Measurements from ENCODE around the gene SLAMF7. TPM values are rescaled to one million over a fixed set of nuclear protein-coding genes. Genes with fewer than 3 reads are reported as not detected.

The SLAMF7 gene
- total RNA-seq, 1 experiment from 2014 or later: not detected

DNA sequence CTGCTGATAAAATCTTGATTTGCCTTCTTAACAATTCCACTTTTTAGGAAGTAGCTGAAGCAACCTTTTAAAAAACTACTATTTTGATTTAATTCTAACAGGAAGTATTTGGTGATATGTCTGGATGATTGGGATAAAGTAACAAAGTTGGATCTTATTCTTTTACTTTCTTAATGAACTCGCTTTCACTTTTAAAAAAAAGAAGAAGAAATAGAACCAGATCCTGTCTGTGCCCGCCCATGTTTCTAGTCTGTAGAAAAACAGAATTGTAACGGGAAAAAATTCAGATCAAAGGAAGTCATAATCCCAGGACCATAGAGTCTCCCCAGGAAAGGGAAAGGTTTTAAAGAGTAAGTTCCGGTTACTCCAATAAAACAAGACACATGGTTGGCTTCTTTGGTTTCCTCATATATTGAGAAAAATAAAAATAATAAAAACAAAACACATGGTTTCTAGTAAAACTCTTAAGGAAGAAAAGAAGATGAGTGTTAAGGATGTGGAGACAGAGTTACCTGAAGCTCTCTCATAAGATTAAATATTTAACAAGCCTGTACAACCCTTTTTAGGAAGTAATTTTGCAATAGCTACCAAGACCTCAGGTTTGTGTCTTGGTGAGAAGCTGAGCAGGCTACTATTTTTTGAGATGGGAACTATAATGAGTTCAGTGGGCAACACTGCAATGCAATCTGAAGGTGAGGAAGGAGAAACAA, 32.4 kb upstream of the SLAMF7 start:
- H3K27ac Mint-ChIP-seq (ENCODE audit: unreplicated experiment): no peak overlapping the region
- Histone ChIP-seq H3K4me3 (ENCODE audit: low read depth, low read length) (no peak overlapping the region), H3K27me3 (replicated peaks; ENCODE audit: control insufficient read depth, insufficient read depth, low read length) (no peaks in the 10 kb centered on the region; the same call in 1 of the 2 replicates), H3K9me3 (no peaks in the 10 kb centered on the region), H3K36me3 (ENCODE audit: control insufficient read depth, insufficient read depth, low read length) (no peaks in the 10 kb centered on the region), H3K4me1 (no peaks in the 10 kb centered on the region)
- CTCF ChIA-PET: no interaction called here
- POLR2A ChIA-PET: no interaction called here
- no peaks in the 10 kb centered on the region for H3K36me3 Mint-ChIP-seq (ENCODE audit: insufficient read depth, unreplicated experiment)
- H3K4me3 Mint-ChIP-seq (ENCODE audit: unreplicated experiment): no peak overlapping the region
- BruUV-seq (replicated peaks): no TSS peak
- intact Hi-C loops (cut with micrococcal nuclease; ENCODE audit: unreplicated experiment): no loop called here
- TF ChIP-seq, protein P1, sequence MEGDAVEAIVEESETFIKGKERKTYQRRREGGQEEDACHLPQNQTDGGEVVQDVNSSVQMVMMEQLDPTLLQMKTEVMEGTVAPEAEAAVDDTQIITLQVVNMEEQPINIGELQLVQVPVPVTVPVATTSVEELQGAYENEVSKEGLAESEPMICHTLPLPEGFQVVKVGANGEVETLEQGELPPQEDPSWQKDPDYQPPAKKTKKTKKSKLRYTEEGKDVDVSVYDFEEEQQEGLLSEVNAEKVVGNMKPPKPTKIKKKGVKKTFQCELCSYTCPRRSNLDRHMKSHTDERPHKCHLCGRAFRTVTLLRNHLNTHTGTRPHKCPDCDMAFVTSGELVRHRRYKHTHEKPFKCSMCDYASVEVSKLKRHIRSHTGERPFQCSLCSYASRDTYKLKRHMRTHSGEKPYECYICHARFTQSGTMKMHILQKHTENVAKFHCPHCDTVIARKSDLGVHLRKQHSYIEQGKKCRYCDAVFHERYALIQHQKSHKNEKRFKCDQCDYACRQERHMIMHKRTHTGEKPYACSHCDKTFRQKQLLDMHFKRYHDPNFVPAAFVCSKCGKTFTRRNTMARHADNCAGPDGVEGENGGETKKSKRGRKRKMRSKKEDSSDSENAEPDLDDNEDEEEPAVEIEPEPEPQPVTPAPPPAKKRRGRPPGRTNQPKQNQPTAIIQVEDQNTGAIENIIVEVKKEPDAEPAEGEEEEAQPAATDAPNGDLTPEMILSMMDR (IDR thresholded peaks at IDR 0.05; ENCODE audit: insufficient read depth in 1 of 2, low read depth in 1 of 2, low read length in 1 of 2, severe bottlenecking in 1 of 2, unreplicated experiment in 1 of 2): no peak
- H3K4me1 Mint-ChIP-seq (ENCODE audit: low read depth, unreplicated experiment): no peaks in the 10 kb centered on the region
- H3K27me3 Mint-ChIP-seq (ENCODE audit: insufficient read depth, unreplicated experiment): peaks cover 5% of the 10 kb centered on the region
- H3K9me3 Mint-ChIP-seq (ENCODE audit: unreplicated experiment): no peaks in the 10 kb centered on the region
- DNase-seq: no peak

DNA sequence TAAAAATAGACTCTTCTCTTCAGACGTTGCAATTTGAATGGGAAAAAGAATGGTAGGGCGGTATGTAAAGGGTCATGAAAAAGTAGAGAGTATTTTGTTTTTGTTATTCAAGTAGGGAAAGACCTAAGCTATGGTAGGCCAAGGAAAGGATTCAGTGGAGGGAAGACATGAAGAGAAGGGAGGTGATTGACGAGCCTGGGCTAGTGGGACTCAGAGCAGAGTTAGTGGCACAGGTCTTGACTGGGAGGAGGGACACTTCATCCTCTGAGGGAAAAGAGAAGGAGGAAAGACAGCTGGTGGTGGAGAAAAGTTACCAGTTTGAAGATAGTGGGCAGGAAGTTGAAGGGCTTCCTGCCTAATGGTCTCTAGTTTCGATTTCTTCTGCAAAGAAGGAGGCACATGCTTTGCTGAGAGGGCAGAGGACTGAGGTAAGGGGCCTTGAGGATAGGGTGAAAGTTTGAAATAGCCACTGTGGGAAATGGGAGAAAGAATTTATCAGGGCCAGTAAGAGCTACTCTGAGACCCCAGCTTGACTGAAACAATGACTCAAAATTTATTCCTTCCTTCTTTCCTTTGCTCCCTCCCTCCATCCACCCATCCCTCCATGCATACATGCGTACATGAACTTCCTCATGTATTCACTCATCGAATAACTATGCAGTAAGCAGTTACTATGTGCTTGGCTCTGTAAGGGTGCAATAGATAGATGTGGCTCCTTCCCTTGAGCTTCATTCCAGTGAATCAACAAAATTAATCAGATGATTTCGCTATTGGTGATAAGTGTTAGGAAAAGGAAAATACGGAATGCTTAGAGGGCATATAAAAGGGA, 31.6 kb upstream of the SLAMF7 start:
- CTCF ChIA-PET: no interaction called here
- Histone ChIP-seq H3K4me3 (ENCODE audit: low read depth, low read length) (no peak overlapping the region), H3K27me3 (replicated peaks; ENCODE audit: control insufficient read depth, insufficient read depth, low read length) (no peaks in the 10 kb centered on the region; the same call in 1 of the 2 replicates), H3K4me1 (no peaks in the 10 kb centered on the region), H3K9me3 (no peaks in the 10 kb centered on the region), H3K36me3 (ENCODE audit: control insufficient read depth, insufficient read depth, low read length) (no peaks in the 10 kb centered on the region)
- Mint-ChIP-seq H3K36me3 (ENCODE audit: insufficient read depth, unreplicated experiment) (no peaks in the 10 kb centered on the region), H3K4me1 (ENCODE audit: low read depth, unreplicated experiment) (no peaks in the 10 kb centered on the region), H3K4me3 (ENCODE audit: unreplicated experiment) (no peak overlapping the region), H3K27me3 (ENCODE audit: insufficient read depth, unreplicated experiment) (peaks cover 5% of the 10 kb centered on the region), H3K27ac (ENCODE audit: unreplicated experiment) (no peak overlapping the region), H3K9me3 (ENCODE audit: unreplicated experiment) (no peaks in the 10 kb centered on the region)
- POLR2A ChIA-PET: no interaction called here
- intact Hi-C loops (cut with micrococcal nuclease; ENCODE audit: unreplicated experiment): no loop called here
- BruUV-seq (replicated peaks): no TSS peak
- TF ChIP-seq, protein P1 (IDR thresholded peaks at IDR 0.05; ENCODE audit: insufficient read depth in 1 of 2, low read depth in 1 of 2, low read length in 1 of 2, severe bottlenecking in 1 of 2, unreplicated experiment in 1 of 2): no peak
- DNase-seq: no peak

DNA sequence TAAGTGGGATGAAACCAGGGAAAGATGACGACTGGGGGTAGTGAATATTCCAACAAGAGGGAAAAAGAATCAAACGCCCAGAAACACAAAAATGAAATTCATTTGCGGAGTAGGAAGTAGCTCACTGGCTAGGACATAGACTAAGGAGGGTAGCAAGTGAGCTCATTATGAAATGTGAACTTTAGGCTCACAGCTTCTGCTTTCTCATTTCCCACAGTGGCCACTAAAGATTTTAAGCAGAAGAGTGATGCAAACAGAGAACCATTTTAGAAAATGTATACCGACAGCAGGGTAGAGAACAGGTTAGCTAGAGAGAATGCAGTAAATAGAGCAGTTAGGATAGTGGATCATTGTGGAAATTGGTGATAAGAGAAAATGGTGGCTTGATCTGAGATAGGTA, 30.9 kb upstream of the SLAMF7 start:
- Histone ChIP-seq H3K4me1 (no peaks in the 10 kb centered on the region), H3K9me3 (no peaks in the 10 kb centered on the region), H3K36me3 (ENCODE audit: control insufficient read depth, insufficient read depth, low read length) (no peaks in the 10 kb centered on the region), H3K27me3 (replicated peaks; ENCODE audit: control insufficient read depth, insufficient read depth, low read length) (no peaks in the 10 kb centered on the region; the same call in 1 of the 2 replicates), H3K4me3 (ENCODE audit: low read depth, low read length) (no peak overlapping the region)
- TF ChIP-seq, protein P1 (IDR thresholded peaks at IDR 0.05; ENCODE audit: insufficient read depth in 1 of 2, low read depth in 1 of 2, low read length in 1 of 2, severe bottlenecking in 1 of 2, unreplicated experiment in 1 of 2): no peak
- Mint-ChIP-seq H3K27me3 (ENCODE audit: insufficient read depth, unreplicated experiment) (peaks cover 5% of the 10 kb centered on the region), H3K36me3 (ENCODE audit: insufficient read depth, unreplicated experiment) (no peaks in the 10 kb centered on the region), H3K4me1 (ENCODE audit: low read depth, unreplicated experiment) (no peaks in the 10 kb centered on the region), H3K9me3 (ENCODE audit: unreplicated experiment) (no peaks in the 10 kb centered on the region), H3K27ac (ENCODE audit: unreplicated experiment) (no peak overlapping the region), H3K4me3 (ENCODE audit: unreplicated experiment) (no peak overlapping the region)
- no TSS peak for BruUV-seq (replicated peaks)
- intact Hi-C loops (cut with micrococcal nuclease; ENCODE audit: unreplicated experiment): no loop called here
- POLR2A ChIA-PET: no interaction called here
- no peak for DNase-seq
- CTCF ChIA-PET: no interaction called here

Measured in Caco-2 (cell line).